Epidermal melanocyte (primary cell): ENCODE results near the gene ADAMTS17.
"Not testable (repeated sequence)": the region's sequence is repeated elsewhere in the genome, so short reads cannot be mapped to it uniquely, and the experiment has no call there.

Experiments
- DNase-seq: peaks from one replicate; pipeline ENCODE4 v3.0.0; 2011; ENCODE audit warnings: low spot score; ENCODE audit not compliant: insufficient read length

ADAMTS17 gene

DNA sequence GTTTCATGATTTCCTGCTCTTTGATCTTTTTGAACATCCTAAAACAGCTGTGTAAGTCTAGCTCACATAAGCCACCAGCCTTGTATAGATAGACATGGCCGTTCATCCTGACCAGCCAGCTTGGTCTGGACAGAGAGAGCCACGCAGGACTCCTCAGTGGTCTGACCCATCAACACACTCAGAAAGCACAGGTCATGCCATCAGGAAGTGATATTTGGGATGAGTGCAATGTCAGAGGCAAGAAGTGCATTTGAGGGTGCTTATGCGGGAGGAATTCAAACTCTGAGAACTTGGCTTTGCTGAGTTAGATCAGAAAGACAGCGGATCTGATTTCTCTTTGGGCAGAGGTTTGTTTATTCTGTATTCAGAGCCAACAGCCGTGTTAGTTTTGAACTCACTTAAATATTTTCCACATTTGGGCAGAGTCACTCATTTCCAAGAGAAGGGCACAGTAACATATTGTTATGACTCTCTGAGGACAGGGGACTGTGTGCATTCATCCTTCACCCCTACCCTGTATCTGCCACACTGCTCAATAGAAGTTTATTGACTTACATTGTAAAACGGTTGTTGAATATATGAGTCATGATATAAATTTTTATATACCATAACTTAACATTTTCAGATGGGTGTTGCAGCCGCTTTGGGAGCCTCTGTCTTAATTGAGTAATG is 383.2 kb downstream of the ADAMTS17 start:
- DNase-seq, result no peak

DNA sequence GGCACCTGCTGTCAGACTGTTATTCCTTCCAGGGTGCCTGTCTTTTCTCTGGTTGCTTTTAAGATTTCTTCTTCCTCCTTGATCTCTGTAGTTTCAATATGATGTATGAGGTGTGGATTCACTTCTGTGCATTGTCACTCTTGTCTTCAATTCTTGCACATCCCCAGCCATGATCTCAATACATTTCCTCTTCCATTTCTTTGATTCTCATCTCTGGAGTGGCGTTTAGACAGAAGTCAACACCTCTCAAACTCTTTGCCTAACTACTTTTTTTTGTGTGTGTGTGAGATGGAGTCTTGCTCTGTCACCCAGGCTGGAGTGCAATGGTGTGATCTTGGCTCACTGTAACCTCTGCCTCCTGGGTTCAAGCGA is 384.1 kb downstream of the ADAMTS17 start:
- no peak for DNase-seq

DNA sequence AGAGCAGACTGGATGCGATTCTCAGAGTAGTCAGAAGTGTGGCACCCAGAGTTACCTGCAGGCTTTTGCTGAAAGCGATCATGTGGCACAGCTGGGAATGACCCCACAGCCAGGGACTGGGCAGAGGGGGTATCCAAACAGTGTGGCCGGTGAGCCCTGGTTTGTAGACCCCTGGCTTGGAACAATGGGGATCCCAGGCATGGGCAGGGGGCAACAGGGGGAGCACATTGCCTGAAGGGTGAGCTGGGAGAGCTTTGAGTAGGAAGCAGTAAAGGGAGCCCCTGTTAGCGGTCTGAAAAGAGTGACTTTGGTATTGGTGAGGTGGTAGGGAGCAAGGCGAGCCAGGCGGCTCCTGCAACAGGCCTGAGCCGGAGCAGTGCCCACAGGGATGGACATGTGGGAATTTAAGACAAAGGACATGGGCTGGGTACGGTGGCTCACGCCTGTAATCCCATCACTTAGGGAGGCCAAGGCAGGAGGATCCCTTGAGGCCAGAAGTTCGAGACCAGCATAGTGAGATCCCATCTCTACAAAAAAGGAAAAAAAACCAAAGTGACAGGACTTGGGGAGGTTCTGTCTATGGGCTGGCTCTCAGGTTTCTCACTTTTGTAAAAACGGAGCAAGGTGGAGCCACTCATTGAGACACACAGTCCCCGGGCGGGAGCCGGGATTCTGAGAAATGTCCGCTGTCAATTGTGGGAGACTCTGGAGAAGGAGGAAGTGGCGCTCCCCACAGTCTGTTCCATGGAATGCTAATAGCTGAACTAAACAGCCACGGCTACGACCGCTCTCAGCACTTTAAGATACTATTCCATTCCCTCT is 384.7 kb downstream of the ADAMTS17 start:
- DNase-seq, result no peak

DNA sequence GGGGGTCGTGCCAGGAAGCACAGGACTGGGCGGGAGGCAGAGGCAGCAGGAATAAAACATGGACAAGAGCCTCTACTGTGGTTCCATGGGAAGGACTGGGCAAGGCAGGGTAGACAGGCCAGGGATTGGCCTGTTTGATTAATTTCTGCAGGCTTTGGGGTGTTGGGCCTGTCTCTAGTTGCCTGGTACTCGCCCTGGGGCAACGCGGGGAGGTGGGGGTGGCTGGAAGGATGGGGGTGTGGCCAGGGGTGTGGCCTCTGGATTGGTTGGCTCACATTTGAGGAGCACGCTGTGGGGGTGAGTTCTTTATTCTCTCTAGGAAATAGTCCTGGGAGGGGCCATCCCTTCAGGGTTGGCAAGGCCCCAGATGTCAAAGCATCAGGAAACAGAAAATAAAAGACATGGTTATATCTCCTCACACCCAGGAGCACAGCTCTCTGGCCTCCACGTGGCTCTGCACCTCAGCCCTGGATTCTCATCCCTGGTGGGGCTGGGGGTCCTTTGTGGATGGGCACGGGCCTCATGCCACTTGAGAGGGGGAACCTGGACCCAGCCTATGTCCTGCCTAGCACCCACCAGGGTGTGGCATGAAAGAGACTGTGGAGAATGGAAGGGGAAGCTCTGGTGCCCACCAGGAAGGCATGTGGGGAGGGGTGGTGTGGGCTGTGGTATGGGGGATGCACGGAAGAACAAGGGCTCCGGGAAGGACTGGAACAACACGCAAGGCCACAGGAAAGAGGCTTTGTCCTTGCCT is 385.6 kb downstream of the ADAMTS17 start:
- no peak for DNase-seq

DNA sequence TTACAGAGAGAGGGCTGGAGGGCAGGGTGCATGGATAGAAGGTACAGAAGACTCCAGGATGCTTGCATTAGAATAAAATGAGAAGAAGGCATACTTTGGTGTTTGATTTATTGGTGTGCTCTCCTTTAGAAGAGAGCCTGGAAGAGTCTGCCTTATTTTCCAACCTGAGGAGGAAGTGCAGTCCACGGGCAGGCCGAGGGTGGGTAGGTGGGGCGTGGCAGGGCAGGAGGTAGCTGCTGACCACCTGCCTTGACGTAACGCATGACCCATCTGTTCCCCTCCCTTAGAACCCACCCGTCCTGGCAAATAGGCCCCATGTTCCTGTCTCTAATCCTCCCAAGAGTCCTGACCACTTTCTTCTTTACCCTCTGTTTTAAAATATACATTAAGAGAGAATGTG is 386.2 kb downstream of the ADAMTS17 start:
- DNase-seq, result no peak

DNA sequence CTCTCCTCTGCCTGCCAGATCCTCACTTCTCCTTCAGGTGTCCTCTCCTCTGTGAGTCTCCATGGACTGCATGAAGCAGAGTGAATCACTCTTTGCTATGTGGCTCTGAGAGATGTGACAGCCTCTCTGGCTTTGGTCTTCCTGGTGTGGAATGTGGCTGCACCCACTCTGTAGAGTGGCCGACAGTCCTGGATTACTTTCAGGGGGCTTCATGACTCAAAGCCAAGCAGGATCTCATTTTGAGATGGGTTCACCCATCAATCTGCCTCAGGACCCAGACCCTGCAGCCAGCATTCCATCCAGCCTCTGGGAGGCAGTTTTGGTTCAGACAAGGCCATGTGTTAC is 386.6 kb downstream of the ADAMTS17 start:
- DNase-seq, result no peak

DNA sequence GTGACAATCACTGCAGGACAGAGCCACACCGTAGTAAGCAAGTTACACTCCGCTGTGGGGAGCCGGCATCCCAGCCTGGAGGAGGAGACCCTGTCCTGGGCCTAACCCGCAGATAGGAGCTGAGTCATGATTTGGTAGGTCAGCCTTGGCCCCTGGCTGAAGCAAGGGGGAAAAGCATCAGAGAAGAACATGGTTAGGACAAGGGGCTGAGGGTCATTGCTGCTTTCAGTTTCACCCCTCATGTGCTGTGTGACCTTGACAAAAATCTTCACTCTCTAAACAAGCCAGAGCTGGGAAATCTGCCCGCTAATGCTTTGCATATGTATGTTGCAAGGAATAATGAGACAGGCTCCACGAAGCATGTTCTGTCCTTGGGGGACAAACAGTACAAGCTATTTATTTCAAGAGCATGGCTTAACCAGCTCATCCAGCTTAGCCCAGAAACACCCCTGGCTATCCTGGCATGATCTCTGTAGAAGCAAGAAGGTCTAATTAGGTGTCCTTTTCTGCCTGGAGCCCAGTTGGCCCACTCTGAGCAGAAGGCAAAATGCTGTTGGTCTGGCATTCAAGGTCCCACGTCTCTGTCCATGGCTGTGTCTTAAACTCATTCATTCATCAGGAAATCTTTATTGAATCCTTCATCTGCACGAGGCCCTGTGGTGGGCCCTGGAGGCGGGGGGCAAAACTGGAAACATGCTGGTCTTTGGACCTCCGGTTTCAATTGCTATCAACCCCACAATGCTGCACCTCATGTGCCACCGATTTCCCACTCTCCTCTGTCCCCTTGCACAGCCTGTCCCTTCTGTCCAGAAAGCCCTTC is 387.2 kb downstream of the ADAMTS17 start:
- DNase-seq, result no peak

DNA sequence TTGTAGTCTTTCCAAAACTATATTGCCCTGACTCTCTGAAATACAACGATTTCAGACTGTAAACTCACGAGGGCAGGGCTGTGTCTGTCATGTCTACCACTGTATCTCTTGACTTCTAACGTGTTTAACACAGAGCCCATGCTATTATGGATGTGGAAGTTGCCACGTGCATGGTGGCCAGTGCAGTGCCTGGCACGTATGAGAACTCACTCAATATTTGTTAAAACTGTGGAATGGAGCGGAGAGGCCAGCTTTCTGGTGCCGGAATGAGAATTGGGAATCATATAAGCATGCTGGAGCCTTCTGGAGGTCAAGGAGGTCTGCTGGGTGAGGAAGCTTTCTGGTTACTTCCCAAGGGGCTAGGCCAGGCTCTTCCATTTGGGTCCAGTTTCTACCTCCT is 387.9 kb downstream of the ADAMTS17 start:
- no peak for DNase-seq

DNA sequence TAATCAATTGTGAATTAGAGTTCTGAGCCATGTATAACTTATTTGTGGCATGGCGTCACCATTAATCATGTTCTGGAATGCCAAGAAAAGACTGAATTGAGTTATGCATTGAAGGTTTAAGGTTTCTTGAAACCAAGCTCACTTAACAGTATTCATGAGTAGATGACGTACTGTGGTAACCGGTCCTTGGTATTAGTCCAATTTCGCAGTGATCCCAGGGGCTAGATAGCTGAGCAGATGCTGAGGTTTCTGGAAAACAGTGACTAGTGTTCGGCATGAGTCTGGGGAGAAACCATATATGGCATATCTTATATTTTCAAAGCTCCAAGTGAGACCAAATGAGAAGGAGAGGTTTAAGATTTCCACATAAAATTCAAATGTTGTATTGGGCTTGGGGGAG is 390.3 kb downstream of the ADAMTS17 start:
- DNase-seq, result no peak

DNA sequence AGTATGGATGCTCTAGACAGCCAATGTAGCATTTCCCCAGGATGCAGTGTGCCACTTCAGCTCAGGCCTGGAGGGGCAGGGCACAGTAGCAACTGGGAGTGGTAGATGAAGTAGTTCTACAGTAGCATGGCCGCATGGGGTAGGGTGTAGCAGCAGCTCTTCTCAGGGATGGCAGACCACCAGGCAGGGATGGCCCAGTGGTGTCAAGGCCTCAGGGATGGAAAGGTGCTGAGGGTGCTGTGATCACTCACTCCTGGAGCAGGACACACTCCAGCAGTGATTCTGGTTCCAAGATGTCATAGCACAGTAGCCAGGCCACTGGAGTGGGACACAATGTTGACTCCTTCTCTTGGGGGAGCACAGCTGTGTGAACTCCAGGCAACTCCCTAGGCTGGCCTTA is 397.6 kb downstream of the ADAMTS17 start:
- DNase-seq, result no peak

DNA sequence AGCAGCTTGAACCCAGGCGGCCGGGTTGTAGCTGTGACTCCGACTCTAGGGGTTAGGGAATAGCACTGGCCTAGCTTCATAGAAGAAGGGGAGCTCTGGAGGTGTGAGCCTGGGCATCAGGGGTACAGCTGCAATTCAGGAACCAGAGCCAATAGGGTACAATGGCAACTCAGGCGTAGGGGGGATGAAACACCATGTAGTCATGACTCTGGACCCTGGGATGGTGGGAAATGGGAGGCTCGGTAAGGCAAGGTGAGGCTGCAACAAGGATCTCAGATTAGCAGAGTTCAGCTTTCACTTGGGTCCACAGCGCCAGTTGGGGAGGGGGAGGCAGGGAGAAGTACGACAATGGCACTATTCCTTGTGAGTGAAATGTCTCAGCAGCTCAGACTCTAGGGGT is 398.3 kb downstream of the ADAMTS17 start:
- no peak for DNase-seq

DNA sequence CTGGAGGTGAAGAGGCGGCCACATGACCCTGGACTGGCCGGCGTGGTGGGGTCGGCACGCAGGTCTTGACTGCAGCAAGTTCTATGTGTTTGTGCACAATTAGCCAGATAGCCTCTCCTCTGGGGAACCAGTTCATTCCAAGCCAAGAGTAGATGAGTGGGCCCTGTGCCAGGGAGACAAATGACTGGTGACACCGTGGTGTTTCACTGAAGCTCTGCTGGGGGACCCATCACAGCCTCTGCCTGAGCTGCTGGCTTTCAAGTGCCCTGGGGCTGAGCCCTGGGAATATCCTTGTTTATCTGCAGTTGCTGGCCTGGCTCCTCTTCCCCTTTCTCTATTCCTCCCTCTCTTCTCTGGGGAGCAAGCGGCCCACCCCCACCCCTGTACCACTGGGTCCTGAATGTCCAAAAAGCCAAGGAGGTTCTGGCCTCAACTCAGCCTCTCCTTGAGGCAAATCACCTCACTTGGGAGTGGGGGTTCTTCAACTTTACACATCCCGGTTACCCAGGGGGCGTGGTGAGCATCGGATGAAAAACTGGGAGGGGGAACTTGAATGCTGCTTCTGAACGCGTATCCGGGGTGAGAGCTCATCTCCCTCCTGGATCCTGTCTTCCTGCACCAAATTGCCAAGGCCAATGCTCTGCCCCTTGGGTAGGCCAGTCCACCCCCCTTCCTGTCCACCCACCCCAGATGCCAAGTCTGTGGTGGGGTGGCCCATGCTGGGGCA is 408.9 kb downstream of the ADAMTS17 start:
- no peak for DNase-seq

DNA sequence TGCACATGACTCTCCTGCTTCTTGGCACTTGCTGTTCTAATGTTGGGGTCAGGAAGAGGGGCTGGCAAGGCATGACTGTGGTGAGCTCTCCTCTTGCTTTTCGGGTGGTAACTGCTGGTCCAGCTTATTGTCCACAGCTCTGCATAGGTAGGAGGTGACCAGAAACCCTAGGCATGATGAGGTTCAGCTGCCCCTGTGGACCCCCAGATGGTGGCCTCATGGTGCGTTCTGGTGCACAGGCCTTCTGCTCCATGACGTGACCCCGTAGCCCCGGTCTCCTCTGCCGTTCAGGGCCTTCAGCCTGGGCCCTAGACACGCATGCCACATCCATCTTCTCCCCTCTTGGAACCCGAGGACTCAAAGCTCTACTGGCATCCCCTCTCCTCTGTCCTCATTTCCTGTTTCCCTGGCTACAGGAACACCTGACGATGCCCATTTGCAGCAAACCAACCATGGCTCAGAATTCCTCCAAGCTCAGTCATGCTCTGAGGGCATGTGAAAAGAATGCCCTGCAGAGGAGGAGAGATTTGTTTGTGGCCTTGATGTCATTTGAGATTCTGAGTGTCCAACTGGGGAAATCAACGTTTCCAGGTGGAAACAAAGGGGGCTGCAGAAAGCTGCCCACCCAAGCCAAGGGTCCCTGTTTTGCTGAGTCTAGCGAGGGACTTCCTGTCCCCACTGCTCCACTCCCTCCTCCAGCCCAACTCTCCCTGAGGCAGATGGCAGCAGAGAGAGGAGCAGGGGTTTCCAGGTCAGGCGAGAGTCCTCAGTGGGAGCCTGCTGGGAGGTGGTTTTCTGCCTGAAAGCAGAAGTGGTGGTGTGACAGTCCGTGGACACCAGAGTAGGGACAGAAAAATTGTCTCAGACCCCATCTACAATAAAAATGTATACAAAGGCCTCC is 409.8 kb downstream of the ADAMTS17 start:
- no peak for DNase-seq

DNA sequence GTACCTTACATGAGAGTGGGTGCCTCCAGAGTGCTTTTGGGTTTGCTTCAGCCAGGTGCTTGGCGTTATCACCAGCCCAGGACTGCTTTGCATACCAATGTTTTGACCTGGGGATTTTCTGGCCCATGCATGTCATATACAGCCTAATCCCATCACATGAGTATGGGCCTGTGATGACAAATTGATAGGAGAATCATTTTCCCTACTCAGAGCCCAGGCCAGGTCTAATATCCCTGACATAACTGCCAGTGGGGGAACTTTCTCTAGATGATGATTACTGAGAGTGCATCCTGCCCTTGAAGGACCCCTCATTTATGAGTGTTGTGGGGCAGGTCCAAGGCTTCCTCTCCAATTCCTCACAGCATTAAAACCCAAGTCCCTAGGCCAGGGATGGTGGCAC is 411.1 kb downstream of the ADAMTS17 start:
- no peak for DNase-seq

DNA sequence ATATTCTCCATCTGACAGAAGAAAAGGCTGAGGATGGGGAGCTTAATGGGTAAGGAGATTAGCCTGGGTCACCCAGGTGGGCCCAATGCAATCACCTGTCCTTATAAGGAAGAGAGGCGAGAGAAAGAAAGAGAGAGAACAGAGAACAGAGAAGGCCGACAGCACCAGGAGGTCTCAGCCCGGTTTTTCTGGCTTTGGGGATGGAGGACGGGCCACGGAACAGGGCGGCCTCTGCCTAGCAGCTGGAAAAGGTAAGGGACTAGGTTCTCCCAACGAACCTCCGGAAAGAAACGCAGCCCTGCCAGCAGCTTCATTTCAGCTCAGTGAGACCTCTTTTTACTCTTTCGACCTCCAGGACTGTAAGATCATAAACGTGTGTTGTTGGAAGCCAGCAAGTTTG is 412.5 kb downstream of the ADAMTS17 start:
- no peak for DNase-seq

DNA sequence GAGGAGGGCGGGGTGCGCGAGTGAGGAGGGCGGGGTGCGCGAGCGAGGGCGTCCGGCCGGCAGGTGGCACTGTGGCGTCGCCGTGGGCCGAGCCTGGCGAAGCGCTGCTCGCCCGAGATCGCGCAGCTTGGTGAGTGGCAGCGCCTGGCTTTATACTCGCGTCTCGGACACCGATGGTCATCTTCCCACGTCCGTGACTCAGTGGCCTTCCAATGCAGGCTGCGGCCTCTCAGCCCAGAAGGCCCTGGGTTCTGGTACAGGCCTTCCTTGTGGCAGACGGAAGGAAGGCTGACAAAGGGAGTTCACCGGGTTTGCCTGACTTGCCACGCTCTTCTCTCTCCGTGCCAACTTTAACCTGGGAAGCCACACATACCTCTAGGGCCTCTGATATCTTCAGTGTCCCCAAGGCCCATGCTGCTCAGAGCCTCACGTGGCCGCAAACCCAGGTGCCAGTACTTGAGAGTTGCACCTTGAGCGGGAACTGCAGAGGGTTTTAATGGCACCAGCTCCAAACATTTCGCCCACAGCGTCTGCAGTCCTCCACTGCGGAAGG is 413.3 kb downstream of the ADAMTS17 start:
- peak; percentile 44 for DNase-seq

DNA sequence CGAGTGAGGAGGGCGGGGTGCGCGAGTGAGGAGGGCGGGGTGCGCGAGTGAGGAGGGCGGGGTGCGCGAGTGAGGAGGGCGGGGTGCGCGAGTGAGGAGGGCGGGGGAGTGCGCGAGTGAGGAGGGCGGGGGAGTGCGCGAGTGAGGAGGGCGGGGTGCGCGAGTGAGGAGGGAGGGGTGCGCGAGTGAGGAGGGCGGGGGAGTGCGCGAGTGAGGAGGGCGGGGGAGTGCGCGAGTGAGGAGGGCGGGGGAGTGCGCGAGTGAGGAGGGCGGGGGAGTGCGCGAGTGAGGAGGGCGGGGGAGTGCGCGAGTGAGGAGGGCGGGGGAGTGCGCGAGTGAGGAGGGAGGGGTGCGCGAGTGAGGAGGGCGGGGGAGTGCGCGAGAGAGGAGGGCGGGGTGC is 415.2 kb downstream of the ADAMTS17 start:
- DNase-seq, result not testable (repeated sequence)

DNA sequence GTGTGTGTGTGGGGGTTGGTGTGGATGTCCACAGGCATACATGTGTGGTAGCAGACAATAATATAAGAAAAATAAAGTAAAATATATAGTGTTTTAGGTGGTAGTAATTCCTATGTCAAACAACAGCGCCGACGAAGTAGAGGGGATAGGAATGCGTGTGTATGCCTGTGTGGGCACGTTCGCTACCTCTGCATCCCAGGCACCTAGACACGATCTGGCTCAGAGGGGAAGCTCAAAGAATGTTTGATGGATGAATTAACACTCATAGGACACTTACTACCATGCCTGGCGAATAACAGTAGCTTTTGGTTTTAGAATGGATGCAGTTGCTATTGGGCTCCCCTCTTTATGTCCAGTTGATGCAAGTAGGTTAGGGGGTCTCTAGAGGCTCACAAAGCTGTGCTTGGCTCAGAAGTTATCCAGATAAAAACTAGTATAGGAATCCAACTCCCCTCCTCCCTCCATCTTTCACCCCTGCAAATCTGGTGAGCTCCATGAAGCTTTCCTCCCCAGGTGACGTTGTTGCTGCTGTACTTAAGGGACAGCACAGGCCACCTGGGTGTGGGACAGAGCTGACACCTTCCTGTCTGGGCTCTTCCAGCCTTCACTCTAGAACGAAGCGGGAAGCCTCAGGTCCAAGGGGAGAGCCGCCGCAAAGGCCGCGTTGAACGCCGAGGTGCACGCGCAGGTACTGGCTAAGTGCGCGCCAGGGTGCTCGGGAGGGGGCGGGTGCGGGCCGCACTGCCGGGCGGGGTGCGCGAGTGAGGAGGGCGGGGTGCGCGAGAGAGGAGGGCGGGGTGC is 415.9 kb downstream of the ADAMTS17 start:
- no peak for DNase-seq

DNA sequence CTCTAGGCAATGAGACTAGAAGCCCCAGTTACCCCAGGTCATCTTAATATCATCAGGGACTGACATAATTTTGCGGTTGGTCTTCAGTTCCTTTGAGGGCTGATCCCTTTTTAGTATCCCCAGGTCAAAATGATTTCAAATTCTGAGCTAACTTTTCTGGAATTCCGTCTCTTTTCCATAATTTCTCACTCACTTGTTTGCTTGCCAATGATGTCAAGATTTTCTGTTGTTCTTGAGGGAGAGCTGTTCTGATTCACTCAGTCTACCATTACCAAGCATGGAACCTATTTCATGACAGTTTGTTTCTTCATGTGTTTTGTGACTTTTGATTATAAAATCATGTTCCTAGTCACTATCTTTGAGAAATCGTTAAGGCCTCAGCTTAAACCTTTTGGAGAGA is 418.1 kb downstream of the ADAMTS17 start:
- no peak for DNase-seq
